Glutamatergic neuron (in vitro differentiated cells): ENCODE measurements around the gene MDM2. TPM values are rescaled to one million over a fixed set of nuclear protein-coding genes. Genes with fewer than 3 reads are reported as not detected.

ENCODE experiments used
- DNase-seq: peaks from one replicate; pipeline ENCODE4 v3.0.0; 2022
- H3K27ac Mint-ChIP-seq: one replicate; pipeline ENCODE4 v1.8.0; 2020; ENCODE audit warnings: mild to moderate bottlenecking, mixed read lengths, inconsistent platforms; ENCODE audit not compliant: unreplicated experiment
- H3K27me3 Mint-ChIP-seq: one replicate; pipeline ENCODE4 v1.8.0; 2020; ENCODE audit warnings: mild to moderate bottlenecking, moderate library complexity, mixed read lengths, inconsistent platforms; ENCODE audit not compliant: unreplicated experiment
- H3K36me3 Mint-ChIP-seq: one replicate; pipeline ENCODE4 v1.8.0; 2020; ENCODE audit warnings: mild to moderate bottlenecking, mixed read lengths, inconsistent platforms; ENCODE audit not compliant: unreplicated experiment
- H3K4me1 Mint-ChIP-seq: one replicate; pipeline ENCODE4 v1.8.0; 2020; ENCODE audit warnings: mild to moderate bottlenecking, low read depth, mixed read lengths, inconsistent platforms; ENCODE audit not compliant: unreplicated experiment
- H3K4me3 Mint-ChIP-seq: one replicate; pipeline ENCODE4 v1.8.0; 2020; ENCODE audit warnings: mild to moderate bottlenecking, mixed read lengths, inconsistent platforms; ENCODE audit not compliant: unreplicated experiment
- H3K9me3 Mint-ChIP-seq: one replicate; pipeline ENCODE4 v1.8.0; 2020; ENCODE audit warnings: mild to moderate bottlenecking, moderate library complexity, mixed read lengths, inconsistent platforms; ENCODE audit not compliant: unreplicated experiment
- total RNA-seq: library from RNA; stranded (reverse); fragmentation: NEBNext Ultra II Directional; extraction: Animal tissue kit (Norgen Biotek cat#: 25700); gene quantifications from one replicate; pipeline ENCODE4 v1.2.1, GENCODE V29; 2021; ENCODE audit not compliant: unreplicated experiment
- TF ChIP-seq, protein P1 (sequence below): fragments of 200-600 bp; sonication (generic); IDR thresholded peaks from one replicate; pipeline ENCODE4 v1.5.0; 2021; ENCODE audit not compliant: partially characterized antibody, unreplicated experiment

Gene MDM2
- total RNA-seq, 1 donor from 2014 or later, result 84.9 TPM

DNA sequence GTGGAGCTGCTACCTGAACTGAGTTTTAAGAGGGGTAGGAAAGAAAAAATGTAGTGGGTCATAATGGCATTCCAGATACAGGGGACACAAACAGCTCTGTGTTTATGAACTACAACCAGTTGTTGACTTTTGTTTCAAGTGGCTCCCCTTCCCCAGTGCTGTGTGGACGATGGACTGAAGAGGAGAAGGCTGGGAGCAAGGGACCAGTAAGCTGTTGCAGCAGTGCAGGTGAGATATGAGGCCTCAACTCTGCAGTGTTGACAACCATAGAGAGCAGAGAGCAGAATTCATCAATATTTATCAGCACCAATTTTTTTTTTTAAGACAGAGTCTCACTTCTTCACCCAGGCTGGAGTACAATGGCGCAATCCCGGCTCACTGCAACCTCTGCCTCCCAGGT, 46.6 kb downstream of the MDM2 start:
- H3K4me3 Mint-ChIP-seq, result no peak overlapping the region
- no peak overlapping the region for H3K27ac Mint-ChIP-seq
- no peaks in the 10 kb centered on the region for H3K36me3 Mint-ChIP-seq
- TF ChIP-seq, protein P1, sequence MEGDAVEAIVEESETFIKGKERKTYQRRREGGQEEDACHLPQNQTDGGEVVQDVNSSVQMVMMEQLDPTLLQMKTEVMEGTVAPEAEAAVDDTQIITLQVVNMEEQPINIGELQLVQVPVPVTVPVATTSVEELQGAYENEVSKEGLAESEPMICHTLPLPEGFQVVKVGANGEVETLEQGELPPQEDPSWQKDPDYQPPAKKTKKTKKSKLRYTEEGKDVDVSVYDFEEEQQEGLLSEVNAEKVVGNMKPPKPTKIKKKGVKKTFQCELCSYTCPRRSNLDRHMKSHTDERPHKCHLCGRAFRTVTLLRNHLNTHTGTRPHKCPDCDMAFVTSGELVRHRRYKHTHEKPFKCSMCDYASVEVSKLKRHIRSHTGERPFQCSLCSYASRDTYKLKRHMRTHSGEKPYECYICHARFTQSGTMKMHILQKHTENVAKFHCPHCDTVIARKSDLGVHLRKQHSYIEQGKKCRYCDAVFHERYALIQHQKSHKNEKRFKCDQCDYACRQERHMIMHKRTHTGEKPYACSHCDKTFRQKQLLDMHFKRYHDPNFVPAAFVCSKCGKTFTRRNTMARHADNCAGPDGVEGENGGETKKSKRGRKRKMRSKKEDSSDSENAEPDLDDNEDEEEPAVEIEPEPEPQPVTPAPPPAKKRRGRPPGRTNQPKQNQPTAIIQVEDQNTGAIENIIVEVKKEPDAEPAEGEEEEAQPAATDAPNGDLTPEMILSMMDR, result no peak
- H3K4me1 Mint-ChIP-seq, result peaks cover 7% of the 10 kb centered on the region
- no peaks in the 10 kb centered on the region for H3K27me3 Mint-ChIP-seq
- no peak for DNase-seq
- H3K9me3 Mint-ChIP-seq, result peaks cover 2% of the 10 kb centered on the region

DNA sequence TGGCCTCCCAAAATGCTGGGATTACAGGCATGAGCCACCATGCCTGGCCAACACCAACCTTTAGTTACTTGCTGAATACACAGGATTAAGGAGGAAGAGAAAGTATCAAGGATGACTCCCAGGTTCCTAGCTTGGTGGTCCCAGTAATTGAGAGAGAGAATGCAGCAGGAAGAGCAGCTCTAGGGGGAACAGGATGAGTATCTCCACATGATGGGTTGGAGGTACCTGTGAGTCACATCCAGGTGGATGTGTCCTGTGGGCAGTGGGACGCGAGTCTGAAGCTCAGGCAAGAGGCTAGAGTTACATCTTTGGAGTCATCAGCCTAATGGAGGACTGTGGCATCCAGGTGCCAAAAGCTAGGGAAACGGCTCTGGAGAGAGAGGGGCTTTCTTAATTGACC, 47.1 kb downstream of the MDM2 start:
- Mint-ChIP-seq H3K27ac (no peak overlapping the region), H3K9me3 (peaks cover 2% of the 10 kb centered on the region), H3K4me3 (no peak overlapping the region), H3K4me1 (peaks cover 7% of the 10 kb centered on the region), H3K27me3 (no peaks in the 10 kb centered on the region), H3K36me3 (no peaks in the 10 kb centered on the region)
- no peak for DNase-seq
- TF ChIP-seq, protein P1, result no peak

DNA sequence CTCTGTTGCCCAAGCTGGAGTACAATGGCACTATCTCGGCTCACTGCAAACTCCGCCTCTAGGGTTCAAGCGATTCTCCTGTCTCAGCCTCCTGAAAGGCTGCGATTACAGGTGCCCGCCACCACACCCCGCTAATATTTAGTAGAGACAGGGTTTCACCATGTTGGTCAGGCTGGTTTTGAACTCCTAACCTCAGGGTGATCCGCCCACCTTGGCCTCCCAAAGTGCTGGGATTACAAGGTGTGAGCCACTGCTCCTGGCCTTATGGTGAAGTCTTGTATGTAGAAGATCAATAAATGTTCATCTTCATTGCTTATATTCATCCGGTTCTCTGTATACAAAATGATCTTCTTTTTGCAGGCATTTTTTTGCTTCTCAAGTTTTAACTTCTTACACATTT, 47.8 kb downstream of the MDM2 start:
- Mint-ChIP-seq H3K4me1 (peaks cover 7% of the 10 kb centered on the region), H3K36me3 (no peaks in the 10 kb centered on the region), H3K4me3 (no peak overlapping the region), H3K27ac (no peak overlapping the region), H3K27me3 (no peaks in the 10 kb centered on the region), H3K9me3 (peaks cover 2% of the 10 kb centered on the region)
- TF ChIP-seq, protein P1, result no peak
- no peak for DNase-seq

DNA sequence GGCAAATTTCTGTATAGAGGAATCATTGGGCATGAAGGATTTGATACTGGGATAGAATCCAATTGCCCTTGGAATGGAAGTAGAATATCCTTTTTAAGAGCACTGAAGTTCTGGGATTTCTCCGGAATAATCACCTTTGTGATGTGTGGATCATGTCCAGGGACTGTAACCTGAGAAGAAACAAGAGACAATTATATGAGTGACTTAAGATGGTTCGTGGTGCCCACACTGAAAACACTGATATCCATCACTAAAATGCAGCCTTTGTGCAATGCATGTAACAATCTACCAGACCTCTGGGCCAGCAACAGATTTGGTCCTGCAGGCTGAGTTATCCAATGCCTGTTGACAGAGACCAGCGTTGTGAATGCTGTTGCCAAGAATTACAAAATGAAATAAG, 48.5 kb downstream of the MDM2 start:
- H3K4me3 Mint-ChIP-seq, result no peak overlapping the region
- H3K9me3 Mint-ChIP-seq, result peaks cover 2% of the 10 kb centered on the region
- no peaks in the 10 kb centered on the region for H3K36me3 Mint-ChIP-seq
- H3K27ac Mint-ChIP-seq, result peak overlapping the region; percentile 31
- peaks cover 7% of the 10 kb centered on the region for H3K4me1 Mint-ChIP-seq
- no peak for DNase-seq
- no peaks in the 10 kb centered on the region for H3K27me3 Mint-ChIP-seq
- TF ChIP-seq, protein P1, result no peak

DNA sequence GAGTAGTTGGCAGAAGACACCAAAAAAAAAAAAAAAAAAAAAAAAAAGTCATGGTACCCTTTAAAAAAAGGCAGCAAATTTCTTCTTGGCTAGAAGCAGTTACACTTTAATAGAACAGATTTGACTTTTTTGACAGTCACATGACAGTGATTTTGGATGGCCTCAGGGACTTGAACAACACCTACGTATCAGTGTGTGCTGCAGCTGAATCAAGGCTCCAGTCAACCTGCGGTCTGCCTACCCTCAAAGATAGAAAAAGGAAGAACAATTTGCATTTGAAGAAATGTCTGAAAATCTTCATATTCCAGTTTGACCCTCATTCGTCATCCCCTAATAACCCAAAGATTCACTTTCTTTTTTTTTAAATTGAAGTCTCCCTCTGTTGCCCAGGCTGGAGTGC, 53.9 kb downstream of the MDM2 start:
- no peak overlapping the region for H3K4me3 Mint-ChIP-seq
- no peak overlapping the region for H3K27ac Mint-ChIP-seq
- H3K4me1 Mint-ChIP-seq, result peaks cover 2% of the 10 kb centered on the region
- DNase-seq, result no peak
- H3K9me3 Mint-ChIP-seq, result no peaks in the 10 kb centered on the region
- TF ChIP-seq, protein P1, result no peak
- no peaks in the 10 kb centered on the region for H3K36me3 Mint-ChIP-seq
- H3K27me3 Mint-ChIP-seq, result peaks cover 2% of the 10 kb centered on the region
